PFSK-1 (cell line): ENCODE data around the gene ZNF816.

Source experiments
- FOXP2 ChIP-seq: optimal IDR thresholded peaks from 2 replicates; pipeline ENCODE3; 2011; ENCODE audit warnings: borderline replicate concordance, control low read depth, inconsistent platforms; ENCODE audit not compliant: insufficient read depth; ENCODE audit errors: extremely low read length, extremely low read depth
- POLR2AphosphoS5 ChIP-seq: IDR thresholded peaks from 2 replicates; pipeline ENCODE4 v1.6.1; 2012; ENCODE audit warnings: low read depth, mild to moderate bottlenecking, control low read depth, low read length, moderate library complexity
- REST ChIP-seq, 2 experiments: IDR thresholded peaks; 2 replicates each; pipeline versions ENCODE4 v1.6.1 to v1.8.0; 2011 to 2012; ENCODE audit warnings: low read depth in 2 of 2, low read length in 2 of 2, control low read depth in 1 of 2, inconsistent platforms in 1 of 2, mild to moderate bottlenecking in 1 of 2, moderate library complexity in 1 of 2; ENCODE audit not compliant: insufficient read depth in 1 of 2
- SIN3A ChIP-seq: IDR thresholded peaks from 2 replicates; pipeline ENCODE4 v1.6.1; 2012; ENCODE audit warnings: mild to moderate bottlenecking, low read length, moderate library complexity, borderline replicate concordance; ENCODE audit not compliant: insufficient read depth
- TAF1 ChIP-seq: IDR thresholded peaks from 2 replicates; pipeline ENCODE4 v1.6.1; 2012; ENCODE audit warnings: low read length, control low read depth, borderline replicate concordance; ENCODE audit not compliant: insufficient read depth

- no peak for TF ChIP-seq REST (IDR thresholded peaks at IDR 0.05; ENCODE audit: insufficient read depth in 1 of 2, low read depth in 2 of 2, low read length in 2 of 2)
- TF ChIP-seq FOXP2 = no peak
- no peak for TF ChIP-seq TAF1
- no peak for TF ChIP-seq POLR2AphosphoS5
- no peak for TF ChIP-seq SIN3A
Measured at GRCh38 chr19:53007200-53007599, 44.5 kb upstream of the ZNF816 start.
